Measurements from ENCODE around the gene OR8A1.

OR8A1 gene

DNA sequence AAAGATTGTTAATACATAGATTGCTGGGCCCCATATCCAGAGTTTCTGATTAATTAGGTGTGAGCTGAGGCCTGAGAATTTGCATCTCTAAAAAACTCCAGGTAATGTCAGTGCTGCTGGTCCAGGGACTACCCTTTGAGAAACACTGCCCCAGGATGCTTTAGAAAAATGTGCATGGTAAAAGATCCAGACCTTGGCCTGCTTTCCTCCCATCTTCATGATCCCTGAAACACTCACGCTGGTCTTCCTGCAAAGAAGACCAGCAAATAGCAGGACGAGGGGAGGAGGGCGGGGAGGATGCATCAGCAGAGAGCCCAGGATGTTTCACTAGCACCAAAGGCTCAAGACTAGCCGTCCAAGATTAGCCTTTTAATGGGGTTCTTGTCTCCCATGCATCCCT, at the start of gene OR8A1:
TSS of gene OR8A1 (plus strand) at position 301 of the 400 bp plus-strand sequence. CDS start 123 bp downstream, outside the sequence.
- H3K4me3 ChIP-seq (ENCODE audit: low read depth in 1 of 5, low read length in 5 of 5): no peak within 1 kb of the TSS

DNA sequence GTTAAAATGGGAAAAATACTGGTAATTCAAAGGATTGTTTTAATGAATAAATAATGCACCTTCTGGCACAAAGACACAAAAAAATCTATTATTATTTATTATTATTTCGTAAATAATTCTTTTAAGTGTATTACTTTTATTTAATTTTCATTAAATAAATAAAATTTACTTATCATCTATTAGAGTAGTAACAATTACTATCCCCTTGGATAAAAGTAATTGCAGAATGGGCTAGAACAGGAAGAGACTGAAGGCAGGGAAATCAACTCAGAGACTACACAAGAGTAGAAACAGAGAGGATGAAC, 49.3 kb upstream of the OR8A1 start:
- H3K27me3 ChIP-seq (ENCODE audit: control insufficient read depth in 5 of 5, insufficient read depth in 4 of 5, low read length in 5 of 5): peaks cover 0 to 4% (median 0%) of the 10 kb centered on the region in 5 donors
- peaks cover 0 to 3% (median 0%) of the 10 kb centered on the region in 5 donors for H3K4me1 ChIP-seq (ENCODE audit: control insufficient read depth in 5 of 5, insufficient read depth in 5 of 5, low read length in 5 of 5)
- H3K4me3 ChIP-seq (ENCODE audit: low read depth in 1 of 5, low read length in 5 of 5): no peak overlapping the region
- H3K27ac ChIP-seq (ENCODE audit: low read depth, low read length): no peak overlapping the region
- no peaks in the 10 kb centered on the region for H3K9me3 ChIP-seq (ENCODE audit: control insufficient read depth in 5 of 5, low read length in 5 of 5)
- no peaks in the 10 kb centered on the region for H3K36me3 ChIP-seq (ENCODE audit: control insufficient read depth in 5 of 5, insufficient read depth in 5 of 5, low read length in 5 of 5)
- H3K9ac ChIP-seq (ENCODE audit: low read length in 5 of 5): no peak overlapping the region

More for the DNA sequence above, at the start of gene OR8A1:
- Histone ChIP-seq H3K36me3 (ENCODE audit: control insufficient read depth in 5 of 5, insufficient read depth in 5 of 5, low read length in 5 of 5) (no peaks in the 10 kb centered on the region), H3K27me3 (ENCODE audit: control insufficient read depth in 5 of 5, insufficient read depth in 4 of 5, low read length in 5 of 5) (peaks cover 0 to 2% (median 0%) of the 10 kb centered on the region in 5 donors), H3K27ac (ENCODE audit: low read depth, low read length) (no peak within 1 kb of the TSS), H3K4me1 (ENCODE audit: control insufficient read depth in 5 of 5, insufficient read depth in 5 of 5, low read length in 5 of 5) (no peaks in the 10 kb centered on the region), H3K9me3 (ENCODE audit: control insufficient read depth in 5 of 5, low read length in 5 of 5) (no peaks in the 10 kb centered on the region), H3K9ac (ENCODE audit: low read length in 5 of 5) (no peak within 1 kb of the TSS)

DNA sequence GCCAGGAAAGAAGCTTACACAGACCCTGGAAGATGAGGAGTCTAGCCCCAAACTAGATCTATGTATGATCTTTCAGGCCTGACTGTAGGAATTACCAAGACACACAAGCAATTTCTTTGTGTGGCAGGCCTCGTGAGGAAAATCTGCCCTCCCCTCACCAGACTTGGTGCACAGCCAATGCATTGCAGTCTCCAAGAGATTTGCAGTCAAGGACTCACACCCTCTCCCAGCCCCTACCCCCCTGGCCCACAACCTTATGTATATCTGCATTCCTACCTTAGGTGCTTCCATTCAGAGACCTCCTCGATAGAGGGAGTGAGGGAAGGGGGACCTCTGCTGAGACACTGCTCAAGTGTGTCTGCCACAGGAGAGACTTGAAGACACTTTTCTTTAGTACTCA, 36.2 kb upstream of the OR8A1 start:
- Histone ChIP-seq H3K27me3 (ENCODE audit: control insufficient read depth in 5 of 5, insufficient read depth in 4 of 5, low read length in 5 of 5) (peaks cover 0 to 3% (median 0%) of the 10 kb centered on the region in 5 donors), H3K27ac (ENCODE audit: low read depth, low read length) (no peak overlapping the region), H3K9ac (ENCODE audit: low read length in 5 of 5) (no peak overlapping the region), H3K4me3 (ENCODE audit: low read depth in 1 of 5, low read length in 5 of 5) (no peak overlapping the region), H3K4me1 (ENCODE audit: control insufficient read depth in 5 of 5, insufficient read depth in 5 of 5, low read length in 5 of 5) (peaks cover 12 to 43% (median 34%) of the 10 kb centered on the region in 5 donors), H3K36me3 (ENCODE audit: control insufficient read depth in 5 of 5, insufficient read depth in 5 of 5, low read length in 5 of 5) (no peaks in the 10 kb centered on the region), H3K9me3 (ENCODE audit: control insufficient read depth in 5 of 5, low read length in 5 of 5) (no peaks in the 10 kb centered on the region)

DNA sequence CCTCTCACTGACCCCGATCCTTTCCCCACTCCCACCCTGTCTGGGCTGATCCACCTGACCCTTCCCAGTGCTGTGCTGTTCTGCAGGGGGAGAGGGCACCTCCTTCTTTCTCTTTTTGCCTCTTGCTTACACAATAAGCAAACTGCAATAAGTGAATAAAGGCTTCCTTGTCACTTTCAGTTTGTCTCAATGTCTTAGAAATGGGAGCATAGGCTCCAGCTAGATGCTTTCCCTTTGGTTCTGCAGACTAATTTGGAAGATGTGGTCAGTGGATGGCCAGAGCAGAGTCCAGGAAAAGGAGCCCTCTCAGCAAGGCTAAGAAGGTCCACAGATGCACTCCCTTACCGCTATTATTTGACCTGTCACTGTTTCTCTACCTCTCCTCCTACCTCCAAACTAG, 35.7 kb upstream of the OR8A1 start:
- Histone ChIP-seq H3K27me3 (ENCODE audit: control insufficient read depth in 5 of 5, insufficient read depth in 4 of 5, low read length in 5 of 5) (peaks cover 0 to 3% (median 0%) of the 10 kb centered on the region in 5 donors), H3K36me3 (ENCODE audit: control insufficient read depth in 5 of 5, insufficient read depth in 5 of 5, low read length in 5 of 5) (no peaks in the 10 kb centered on the region), H3K9me3 (ENCODE audit: control insufficient read depth in 5 of 5, low read length in 5 of 5) (no peaks in the 10 kb centered on the region), H3K4me3 (ENCODE audit: low read depth in 1 of 5, low read length in 5 of 5) (no peak overlapping the region), H3K4me1 (ENCODE audit: control insufficient read depth in 5 of 5, insufficient read depth in 5 of 5, low read length in 5 of 5) (peaks cover 12 to 43% (median 34%) of the 10 kb centered on the region in 5 donors), H3K9ac (ENCODE audit: low read length in 5 of 5) (no peak overlapping the region), H3K27ac (ENCODE audit: low read depth, low read length) (no peak overlapping the region)

DNA sequence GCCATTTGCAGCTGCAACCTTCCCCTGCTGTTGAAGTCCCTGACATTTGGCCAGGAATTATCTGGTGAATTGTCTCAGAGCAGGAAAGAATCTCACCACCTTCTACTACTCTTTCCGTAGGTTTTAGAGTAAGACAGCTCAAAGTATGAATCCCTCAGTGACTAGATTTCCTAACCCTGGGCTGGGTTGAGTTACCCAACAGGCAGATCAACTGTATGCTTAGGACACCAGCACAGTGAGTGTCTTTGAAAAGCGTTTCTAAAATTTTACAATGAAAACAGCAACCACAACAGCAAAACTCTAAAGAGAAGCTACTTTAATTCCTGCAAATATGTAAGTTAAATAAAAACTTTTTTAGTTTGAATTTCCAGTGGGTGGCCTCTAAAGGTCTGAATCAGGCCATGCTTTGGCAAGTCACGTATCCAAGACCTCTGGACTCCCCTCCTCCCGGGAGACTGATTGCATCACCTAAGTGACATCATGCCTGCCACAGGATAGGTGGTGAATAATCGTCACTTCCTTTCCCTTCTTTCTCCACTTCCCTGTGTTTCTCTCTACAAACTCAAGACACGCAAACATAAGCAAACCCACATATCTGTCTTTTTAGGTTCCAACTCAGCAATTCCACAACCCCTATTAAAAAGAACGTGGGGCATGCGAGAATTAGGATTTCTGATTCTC, 34.1 kb upstream of the OR8A1 start:
- H3K27me3 ChIP-seq (ENCODE audit: control insufficient read depth in 5 of 5, insufficient read depth in 4 of 5, low read length in 5 of 5): peaks cover 0 to 3% (median 0%) of the 10 kb centered on the region in 5 donors
- no peak overlapping the region for H3K9ac ChIP-seq (ENCODE audit: low read length in 5 of 5)
- H3K9me3 ChIP-seq (ENCODE audit: control insufficient read depth in 5 of 5, low read length in 5 of 5): no peaks in the 10 kb centered on the region
- H3K27ac ChIP-seq (ENCODE audit: low read depth, low read length): peak overlapping the region; percentile 76
- H3K4me3 ChIP-seq (ENCODE audit: low read depth in 1 of 5, low read length in 5 of 5): peak overlapping the region in 1 of 5 donors; percentile 51
- H3K36me3 ChIP-seq (ENCODE audit: control insufficient read depth in 5 of 5, insufficient read depth in 5 of 5, low read length in 5 of 5): no peaks in the 10 kb centered on the region
- peaks cover 12 to 43% (median 34%) of the 10 kb centered on the region in 5 donors for H3K4me1 ChIP-seq (ENCODE audit: control insufficient read depth in 5 of 5, insufficient read depth in 5 of 5, low read length in 5 of 5)

DNA sequence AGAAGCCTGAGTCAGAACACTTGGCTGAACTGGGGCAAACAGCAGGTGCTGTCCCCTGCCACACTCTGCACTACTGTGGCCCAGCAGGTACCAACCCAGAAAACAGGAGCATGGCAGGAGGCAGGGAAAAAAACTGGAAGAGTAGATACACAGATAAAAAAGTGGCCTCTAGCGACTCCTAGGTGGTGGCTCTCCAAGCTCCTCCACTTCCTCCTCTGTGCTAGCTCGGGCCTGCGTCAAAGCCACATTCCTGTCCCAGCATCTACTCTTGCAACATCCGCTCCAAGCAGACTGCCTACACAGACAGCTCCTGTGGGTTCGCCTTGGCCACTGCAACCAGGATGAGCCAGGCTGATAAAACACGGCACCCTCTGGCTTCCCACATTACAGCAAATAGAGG, 33.3 kb upstream of the OR8A1 start:
- peaks cover 12 to 43% (median 34%) of the 10 kb centered on the region in 5 donors for H3K4me1 ChIP-seq (ENCODE audit: control insufficient read depth in 5 of 5, insufficient read depth in 5 of 5, low read length in 5 of 5)
- H3K36me3 ChIP-seq (ENCODE audit: control insufficient read depth in 5 of 5, insufficient read depth in 5 of 5, low read length in 5 of 5): no peaks in the 10 kb centered on the region
- peak overlapping the region; percentile 76 for H3K27ac ChIP-seq (ENCODE audit: low read depth, low read length)
- H3K27me3 ChIP-seq (ENCODE audit: control insufficient read depth in 5 of 5, insufficient read depth in 4 of 5, low read length in 5 of 5): peaks cover 0 to 3% (median 0%) of the 10 kb centered on the region in 5 donors
- H3K9ac ChIP-seq (ENCODE audit: low read length in 5 of 5): no peak overlapping the region
- H3K4me3 ChIP-seq (ENCODE audit: low read depth in 1 of 5, low read length in 5 of 5): no peak overlapping the region
- no peaks in the 10 kb centered on the region for H3K9me3 ChIP-seq (ENCODE audit: control insufficient read depth in 5 of 5, low read length in 5 of 5)

DNA sequence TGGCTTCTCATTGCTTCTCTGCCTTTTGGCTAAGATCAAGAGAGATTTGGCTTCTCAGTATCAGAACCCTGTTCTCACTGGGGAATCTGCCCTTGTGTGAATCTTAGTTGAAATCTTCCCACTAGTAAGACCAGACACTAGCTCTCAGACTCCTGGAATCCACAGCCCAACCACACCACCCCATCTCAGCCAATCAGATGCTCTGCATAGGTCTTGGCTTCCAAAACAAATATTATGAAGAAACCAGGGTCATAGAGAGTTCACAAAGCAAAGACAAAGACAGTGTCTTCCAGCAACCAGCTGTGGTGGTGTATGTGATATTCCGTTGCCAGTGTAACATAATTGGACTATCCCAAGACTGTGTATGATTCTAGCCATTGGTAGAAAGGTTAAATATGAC, 31.8 kb upstream of the OR8A1 start:
- H3K27me3 ChIP-seq (ENCODE audit: control insufficient read depth in 5 of 5, insufficient read depth in 4 of 5, low read length in 5 of 5): peaks cover 0 to 3% (median 0%) of the 10 kb centered on the region in 5 donors
- peaks cover 12 to 43% (median 34%) of the 10 kb centered on the region in 5 donors for H3K4me1 ChIP-seq (ENCODE audit: control insufficient read depth in 5 of 5, insufficient read depth in 5 of 5, low read length in 5 of 5)
- H3K27ac ChIP-seq (ENCODE audit: low read depth, low read length): peak overlapping the region; percentile 76
- H3K4me3 ChIP-seq (ENCODE audit: low read depth in 1 of 5, low read length in 5 of 5): no peak overlapping the region
- no peaks in the 10 kb centered on the region for H3K9me3 ChIP-seq (ENCODE audit: control insufficient read depth in 5 of 5, low read length in 5 of 5)
- H3K36me3 ChIP-seq (ENCODE audit: control insufficient read depth in 5 of 5, insufficient read depth in 5 of 5, low read length in 5 of 5): no peaks in the 10 kb centered on the region
- peak overlapping the region in 1 of 5 donors; percentile 85 for H3K9ac ChIP-seq (ENCODE audit: low read length in 5 of 5)

DNA sequence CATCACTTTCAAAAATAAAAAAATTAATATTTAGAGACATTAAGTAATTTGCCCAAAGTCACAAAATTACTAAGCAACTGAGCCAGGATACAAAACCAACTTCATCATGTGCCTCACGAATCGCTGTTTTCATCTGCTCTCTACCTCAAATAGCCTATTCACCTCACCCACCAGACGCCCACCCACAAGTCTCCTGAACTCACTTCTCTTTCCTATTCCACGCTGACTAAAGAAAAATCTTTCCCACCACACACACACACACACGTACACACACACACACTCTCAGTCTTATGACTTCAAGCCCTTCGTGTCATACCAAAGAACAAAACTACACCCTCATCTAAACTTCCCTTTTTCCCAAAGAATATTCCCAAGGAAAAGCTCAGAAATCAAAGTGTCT, 28.6 kb upstream of the OR8A1 start:
- peaks cover 0 to 3% (median 0%) of the 10 kb centered on the region in 5 donors for H3K27me3 ChIP-seq (ENCODE audit: control insufficient read depth in 5 of 5, insufficient read depth in 4 of 5, low read length in 5 of 5)
- H3K9ac ChIP-seq (ENCODE audit: low read length in 5 of 5): no peak overlapping the region
- peaks cover 10 to 25% (median 23%) of the 10 kb centered on the region in 5 donors for H3K4me1 ChIP-seq (ENCODE audit: control insufficient read depth in 5 of 5, insufficient read depth in 5 of 5, low read length in 5 of 5)
- H3K36me3 ChIP-seq (ENCODE audit: control insufficient read depth in 5 of 5, insufficient read depth in 5 of 5, low read length in 5 of 5): no peaks in the 10 kb centered on the region
- H3K9me3 ChIP-seq (ENCODE audit: control insufficient read depth in 5 of 5, low read length in 5 of 5): no peaks in the 10 kb centered on the region
- H3K4me3 ChIP-seq (ENCODE audit: low read depth in 1 of 5, low read length in 5 of 5): no peak overlapping the region
- no peak overlapping the region for H3K27ac ChIP-seq (ENCODE audit: low read depth, low read length)

DNA sequence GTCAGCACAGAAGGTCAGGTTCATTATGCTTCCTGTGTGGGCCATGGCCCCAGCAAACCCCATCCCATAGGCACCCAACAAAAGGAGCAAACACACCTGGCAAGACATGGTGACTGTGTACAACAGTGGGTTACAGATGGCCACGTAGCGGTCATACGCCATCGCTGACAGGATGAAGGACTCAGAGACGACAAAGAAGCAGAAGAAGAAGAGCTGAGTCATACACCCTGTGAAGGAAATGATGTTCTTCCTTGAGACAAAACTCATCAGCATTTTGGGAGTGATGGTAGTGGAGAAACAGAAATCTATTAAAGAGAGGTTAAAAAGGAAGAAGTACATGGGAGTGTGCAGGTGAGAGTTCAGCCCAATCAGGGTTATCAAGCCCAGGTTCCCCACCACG, 26.7 kb upstream of the OR8A1 start:
- Histone ChIP-seq H3K27ac (ENCODE audit: low read depth, low read length) (no peak overlapping the region), H3K9ac (ENCODE audit: low read length in 5 of 5) (no peak overlapping the region), H3K4me1 (ENCODE audit: control insufficient read depth in 5 of 5, insufficient read depth in 5 of 5, low read length in 5 of 5) (peaks cover 0 to 6% (median 3%) of the 10 kb centered on the region in 5 donors), H3K36me3 (ENCODE audit: control insufficient read depth in 5 of 5, insufficient read depth in 5 of 5, low read length in 5 of 5) (no peaks in the 10 kb centered on the region), H3K4me3 (ENCODE audit: low read depth in 1 of 5, low read length in 5 of 5) (no peak overlapping the region), H3K27me3 (ENCODE audit: control insufficient read depth in 5 of 5, insufficient read depth in 4 of 5, low read length in 5 of 5) (no peaks in the 10 kb centered on the region), H3K9me3 (ENCODE audit: control insufficient read depth in 5 of 5, low read length in 5 of 5) (no peaks in the 10 kb centered on the region)

DNA sequence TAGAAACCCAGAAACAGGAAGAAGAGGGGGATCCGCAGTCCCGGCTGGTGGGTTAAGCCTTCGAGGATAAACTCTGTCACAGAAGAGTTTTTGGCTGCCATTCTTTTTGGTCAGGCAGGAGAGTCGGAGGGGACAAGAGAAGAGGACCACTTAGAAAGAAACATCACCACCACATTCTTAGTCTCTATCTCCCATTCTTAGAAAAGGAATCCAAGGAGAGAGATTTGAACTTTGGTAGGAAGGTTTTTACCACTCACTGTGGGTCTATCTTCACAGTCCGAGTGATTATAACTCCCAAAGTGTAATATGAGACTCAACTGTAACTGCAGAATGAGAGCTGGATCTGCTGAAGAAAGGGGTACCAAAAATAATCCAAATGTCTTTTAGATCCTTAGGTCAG, 26.2 kb upstream of the OR8A1 start, which contains the start of gene OR8B12:
TSS of gene OR8B12 (minus strand) at position 101 of the 400 bp plus-strand sequence. CDS start at position 101, 0 bp downstream.
- no peaks in the 10 kb centered on the region for H3K36me3 ChIP-seq (ENCODE audit: control insufficient read depth in 5 of 5, insufficient read depth in 5 of 5, low read length in 5 of 5)
- H3K9me3 ChIP-seq (ENCODE audit: control insufficient read depth in 5 of 5, low read length in 5 of 5): no peaks in the 10 kb centered on the region
- H3K27me3 ChIP-seq (ENCODE audit: control insufficient read depth in 5 of 5, insufficient read depth in 4 of 5, low read length in 5 of 5): no peaks in the 10 kb centered on the region
- peaks cover 0 to 1% (median 0%) of the 10 kb centered on the region in 5 donors for H3K4me1 ChIP-seq (ENCODE audit: control insufficient read depth in 5 of 5, insufficient read depth in 5 of 5, low read length in 5 of 5)
- no peak within 1 kb of the TSS for H3K27ac ChIP-seq (ENCODE audit: low read depth, low read length)
- H3K4me3 ChIP-seq (ENCODE audit: low read depth in 1 of 5, low read length in 5 of 5): no peak within 1 kb of the TSS
- H3K9ac ChIP-seq (ENCODE audit: low read length in 5 of 5): no peak within 1 kb of the TSS
